ENCODE measurements around the gene ZMYND8.
"Not testable (repeated sequence)": the region's sequence is repeated elsewhere in the genome, so short reads cannot be mapped to it uniquely, and the experiment has no call there.

The ZMYND8 gene

GRCh38 chr20:47356526-47357295 is at the start of gene ZMYND8:
Gene ZMYND8 (minus strand): TSS chr20:47356699. CDS start chr20:47356670, 29 bp downstream.
- peak; percentile 96 for FAIRE-seq

GRCh38 chr20:47405775-47406325 is 49.4 kb upstream of the ZMYND8 start:
- no peak for FAIRE-seq

- no peak for FAIRE-seq
Measured at GRCh38 chr20:47400685-47401084, 44.2 kb upstream of the ZMYND8 start.

GRCh38 chr20:47397652-47398301 is 41.3 kb upstream of the ZMYND8 start:
- no peak for FAIRE-seq

GRCh38 chr20:47396762-47397476 is 40.4 kb upstream of the ZMYND8 start:
- FAIRE-seq: no peak

GRCh38 chr20:47393796-47394514 is 37.5 kb upstream of the ZMYND8 start:
- not testable (repeated sequence) for FAIRE-seq

- FAIRE-seq: no peak
Measured at GRCh38 chr20:47392721-47393073, 36.2 kb upstream of the ZMYND8 start.

GRCh38 chr20:47392015-47392720 is 35.7 kb upstream of the ZMYND8 start:
- FAIRE-seq: no peak

GRCh38 chr20:47391276-47392010 is 34.9 kb upstream of the ZMYND8 start:
- no peak for FAIRE-seq

- FAIRE-seq: no peak
Measured at GRCh38 chr20:47389867-47390347, 33.4 kb upstream of the ZMYND8 start.

- not testable (repeated sequence) for FAIRE-seq
Measured at GRCh38 chr20:47385968-47386367, 29.5 kb upstream of the ZMYND8 start.

GRCh38 chr20:47382746-47383415 is 26.4 kb upstream of the ZMYND8 start:
- no peak for FAIRE-seq

GRCh38 chr20:47380481-47380880 is 24.0 kb upstream of the ZMYND8 start:
- FAIRE-seq: no peak

GRCh38 chr20:47379433-47380150 is 23.1 kb upstream of the ZMYND8 start:
- no peak for FAIRE-seq

- FAIRE-seq: no peak
Measured at GRCh38 chr20:47377122-47377722, 20.7 kb upstream of the ZMYND8 start.

GRCh38 chr20:47376096-47376643 is 19.7 kb upstream of the ZMYND8 start:
- not testable (repeated sequence) for FAIRE-seq

- FAIRE-seq: not testable (repeated sequence)
Measured at GRCh38 chr20:47374121-47374520, 17.6 kb upstream of the ZMYND8 start.

- FAIRE-seq: no peak
Measured at GRCh38 chr20:47373206-47373733, 16.8 kb upstream of the ZMYND8 start.

Data from G401.6 (cell line).